SU-DHL-6 (cell line): ENCODE results near the gene TMEM94.

Experiments used
- H2AFZ ChIP-seq: fragments of 200-600 bp; sonication (generic); 2 replicates; pipeline ENCODE4 v1.6.1; 2014; ENCODE audit warnings: low read depth, mild to moderate bottlenecking, moderate library complexity, mixed read lengths, antibody characterized with exemption, low read length; ENCODE audit not compliant: severe bottlenecking
- H3F3A ChIP-seq: fragments of 200-600 bp; shearing (Covaris generic); 2 replicates; pipeline ENCODE4 v1.6.0; 2016; ENCODE audit warnings: antibody characterized with exemption, mild to moderate bottlenecking; ENCODE audit not compliant: insufficient read depth
- H3K27ac ChIP-seq: fragments of 200-600 bp; sonication (generic); 2 replicates; pipeline ENCODE4 v1.5.1; 2016; ENCODE audit warnings: low read depth, mild to moderate bottlenecking, low read length, moderate library complexity, mixed read lengths
- H3K27me3 ChIP-seq: fragments of 200-600 bp; sonication (generic), shearing (Covaris generic); 2 replicates; pipeline ENCODE4 v1.6.0; 2014; ENCODE audit warnings: mild to moderate bottlenecking, low read length
- H3K36me3 ChIP-seq: fragments of 200-600 bp; sonication (generic); 2 replicates; pipeline ENCODE4 v1.6.1; 2014; ENCODE audit warnings: mild to moderate bottlenecking, low read length, mixed read lengths
- H3K4me2 ChIP-seq: fragments of 300-600, 200-600 bp; shearing (Covaris generic), sonication (generic); 2 replicates; pipeline ENCODE4 v1.6.0; 2014; ENCODE audit warnings: low read length, low read depth, mild to moderate bottlenecking; ENCODE audit not compliant: poor library complexity, severe bottlenecking
- H3K4me3 ChIP-seq: fragments of 200-600 bp; sonication (generic); 2 replicates; pipeline ENCODE4 v1.5.1; 2014; ENCODE audit warnings: antibody characterized with exemption, low read length, mild to moderate bottlenecking, mixed read lengths; ENCODE audit not compliant: insufficient read depth, poor library complexity, severe bottlenecking
- H3K79me2 ChIP-seq: fragments of 200-600 bp; sonication (generic); 2 replicates; pipeline ENCODE4 v1.6.1; 2014; ENCODE audit warnings: mild to moderate bottlenecking, low read length, moderate library complexity; ENCODE audit not compliant: insufficient read depth
- H3K9ac ChIP-seq: fragments of 200-600 bp; sonication (generic); 2 replicates; pipeline ENCODE4 v1.7.0; 2014; ENCODE audit warnings: mild to moderate bottlenecking, low read length
- H3K9me2 ChIP-seq: fragments of 200-600 bp; sonication (generic); replicated peaks from 2 replicates; pipeline ENCODE4 v1.6.1; 2014; ENCODE audit warnings: low read length; ENCODE audit not compliant: insufficient read depth
- H3K9me3 ChIP-seq: fragments of 200-600 bp; sonication (generic); 2 replicates; pipeline ENCODE4 v1.6.1; 2014; ENCODE audit warnings: low read length, mixed read lengths; ENCODE audit not compliant: insufficient read depth
- H4K20me1 ChIP-seq: fragments of 200-600 bp; sonication (generic); 2 replicates; pipeline ENCODE4 v1.6.1; 2014; ENCODE audit warnings: low read depth, mild to moderate bottlenecking, antibody characterized with exemption, low read length, moderate library complexity, mixed read lengths
- EZH2phosphoT487 ChIP-seq: fragments of 200-600 bp; sonication (generic), shearing (Covaris generic); conservative IDR thresholded peaks from 2 replicates; pipeline ENCODE4 v1.6.1; 2018; ENCODE audit warnings: mild to moderate bottlenecking, antibody characterized with exemption, low read length, moderate library complexity, mixed read lengths
- TF ChIP-seq, protein P1 (sequence below): fragments of 200-600 bp; sonication (generic); IDR thresholded peaks from one replicate; pipeline ENCODE4 v1.5.1; 2017; ENCODE audit warnings: antibody characterized with exemption, mild to moderate bottlenecking, low read length, moderate library complexity; ENCODE audit not compliant: insufficient read depth, poor library complexity, severe bottlenecking

Gene TMEM94

DNA sequence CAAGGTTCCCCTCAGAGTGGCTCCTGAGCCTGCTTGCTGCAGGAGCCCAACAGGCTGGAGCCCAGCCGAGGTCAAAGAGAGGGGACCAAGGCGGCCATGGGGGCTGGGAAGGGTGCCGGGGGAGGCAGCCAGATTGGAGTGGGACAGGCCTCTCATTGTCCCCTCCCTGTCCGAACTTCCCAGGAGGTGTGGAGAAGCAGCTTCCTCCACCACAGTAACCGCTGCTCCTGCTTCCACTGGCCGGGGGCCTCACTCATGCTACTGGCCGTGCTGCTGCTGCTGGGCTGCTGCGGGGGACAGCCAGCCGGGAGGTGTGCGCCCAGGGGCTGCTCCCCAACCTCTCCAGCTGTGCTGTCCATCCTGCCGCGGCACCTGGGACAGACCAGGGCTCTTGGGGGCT lies 29.3 kb downstream of the TMEM94 start:
- H3K4me2 ChIP-seq: no peak overlapping the region
- no peaks in the 10 kb centered on the region for H3K27me3 ChIP-seq
- H3K9me2 ChIP-seq: no peaks in the 10 kb centered on the region
- no peak overlapping the region for H2AFZ ChIP-seq
- TF ChIP-seq, protein P1, sequence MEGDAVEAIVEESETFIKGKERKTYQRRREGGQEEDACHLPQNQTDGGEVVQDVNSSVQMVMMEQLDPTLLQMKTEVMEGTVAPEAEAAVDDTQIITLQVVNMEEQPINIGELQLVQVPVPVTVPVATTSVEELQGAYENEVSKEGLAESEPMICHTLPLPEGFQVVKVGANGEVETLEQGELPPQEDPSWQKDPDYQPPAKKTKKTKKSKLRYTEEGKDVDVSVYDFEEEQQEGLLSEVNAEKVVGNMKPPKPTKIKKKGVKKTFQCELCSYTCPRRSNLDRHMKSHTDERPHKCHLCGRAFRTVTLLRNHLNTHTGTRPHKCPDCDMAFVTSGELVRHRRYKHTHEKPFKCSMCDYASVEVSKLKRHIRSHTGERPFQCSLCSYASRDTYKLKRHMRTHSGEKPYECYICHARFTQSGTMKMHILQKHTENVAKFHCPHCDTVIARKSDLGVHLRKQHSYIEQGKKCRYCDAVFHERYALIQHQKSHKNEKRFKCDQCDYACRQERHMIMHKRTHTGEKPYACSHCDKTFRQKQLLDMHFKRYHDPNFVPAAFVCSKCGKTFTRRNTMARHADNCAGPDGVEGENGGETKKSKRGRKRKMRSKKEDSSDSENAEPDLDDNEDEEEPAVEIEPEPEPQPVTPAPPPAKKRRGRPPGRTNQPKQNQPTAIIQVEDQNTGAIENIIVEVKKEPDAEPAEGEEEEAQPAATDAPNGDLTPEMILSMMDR: no peak
- no peak for TF ChIP-seq EZH2phosphoT487
- H3K4me3 ChIP-seq: no peak overlapping the region
- no peaks in the 10 kb centered on the region for H3K79me2 ChIP-seq
- H3K36me3 ChIP-seq: no peaks in the 10 kb centered on the region
- no peaks in the 10 kb centered on the region for H4K20me1 ChIP-seq
- H3K9ac ChIP-seq: no peak overlapping the region
- H3K9me3 ChIP-seq: no peaks in the 10 kb centered on the region
- H3K27ac ChIP-seq: no peak overlapping the region
- H3F3A ChIP-seq: peaks cover 4% of the 10 kb centered on the region; the same call in 1 of the 2 replicates

DNA sequence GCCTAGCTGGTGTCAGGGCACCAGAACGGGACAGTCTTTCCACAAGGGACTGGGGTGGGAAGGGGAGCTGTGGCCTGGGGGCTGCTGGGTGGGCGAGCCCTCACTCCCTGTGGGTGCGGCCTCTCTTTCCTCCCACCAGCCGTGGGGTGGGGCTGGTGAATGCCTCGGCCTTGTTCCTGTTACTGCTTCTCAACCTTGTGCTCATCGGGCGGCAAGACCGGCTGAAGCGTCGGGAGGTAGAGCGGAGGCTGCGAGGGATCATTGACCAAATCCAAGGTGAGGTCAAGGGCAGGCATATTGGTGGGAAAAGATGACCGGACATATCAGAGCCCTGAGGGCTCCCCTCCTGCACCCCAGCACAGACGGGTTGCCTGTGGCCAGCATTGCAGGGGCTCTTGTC lies 29.7 kb downstream of the TMEM94 start:
- Histone ChIP-seq H3K4me3 (no peak overlapping the region), H3K9me3 (no peaks in the 10 kb centered on the region), H3K79me2 (no peaks in the 10 kb centered on the region), H2AFZ (no peak overlapping the region), H3K9ac (no peak overlapping the region), H3K36me3 (no peaks in the 10 kb centered on the region), H3K4me2 (no peak overlapping the region), H3K27ac (no peak overlapping the region), H3K9me2 (no peaks in the 10 kb centered on the region), H3F3A (peaks cover 4% of the 10 kb centered on the region; the same call in 1 of the 2 replicates), H4K20me1 (no peaks in the 10 kb centered on the region), H3K27me3 (no peaks in the 10 kb centered on the region)
- no peak for TF ChIP-seq EZH2phosphoT487
- TF ChIP-seq, protein P1: no peak

DNA sequence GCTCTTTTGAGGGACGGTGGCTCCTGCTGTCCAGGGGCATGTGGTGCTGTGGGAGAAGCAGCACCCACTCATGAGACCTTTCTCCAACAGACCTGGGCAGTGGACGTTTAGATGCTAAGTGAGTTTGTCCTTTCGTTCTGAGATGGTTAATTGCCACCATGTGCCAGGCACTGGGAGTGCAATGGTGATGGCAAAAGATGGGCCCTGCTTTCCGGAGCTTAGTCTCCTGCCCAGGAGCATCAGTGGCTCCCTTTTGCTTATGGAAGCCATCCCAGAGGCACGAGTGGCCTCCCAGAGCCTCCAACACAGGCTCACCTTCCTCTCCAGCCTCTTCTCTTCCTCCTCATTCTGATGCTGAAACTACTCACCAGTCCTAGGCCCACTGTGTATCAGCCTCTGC lies 30.5 kb downstream of the TMEM94 start:
- H3F3A ChIP-seq: peaks cover 4% of the 10 kb centered on the region; the same call in 1 of the 2 replicates
- H3K36me3 ChIP-seq: no peaks in the 10 kb centered on the region
- no peaks in the 10 kb centered on the region for H3K27me3 ChIP-seq
- no peak overlapping the region for H3K4me3 ChIP-seq
- no peaks in the 10 kb centered on the region for H3K9me2 ChIP-seq
- H3K79me2 ChIP-seq: no peaks in the 10 kb centered on the region
- no peaks in the 10 kb centered on the region for H4K20me1 ChIP-seq
- no peak overlapping the region for H3K9ac ChIP-seq
- TF ChIP-seq, protein P1: no peak
- TF ChIP-seq EZH2phosphoT487: no peak
- H3K4me2 ChIP-seq: no peak overlapping the region
- H3K9me3 ChIP-seq: no peaks in the 10 kb centered on the region
- no peak overlapping the region for H2AFZ ChIP-seq
- peak overlapping the region; percentile 50 for H3K27ac ChIP-seq
